Measurements from ENCODE around the gene PSMD4. TPM values are rescaled to one million over a fixed set of nuclear protein-coding genes. Genes with fewer than 3 reads are reported as not detected.

The PSMD4 gene
- total RNA-seq, 1 donor from 2014 or later: 150 TPM

DNA sequence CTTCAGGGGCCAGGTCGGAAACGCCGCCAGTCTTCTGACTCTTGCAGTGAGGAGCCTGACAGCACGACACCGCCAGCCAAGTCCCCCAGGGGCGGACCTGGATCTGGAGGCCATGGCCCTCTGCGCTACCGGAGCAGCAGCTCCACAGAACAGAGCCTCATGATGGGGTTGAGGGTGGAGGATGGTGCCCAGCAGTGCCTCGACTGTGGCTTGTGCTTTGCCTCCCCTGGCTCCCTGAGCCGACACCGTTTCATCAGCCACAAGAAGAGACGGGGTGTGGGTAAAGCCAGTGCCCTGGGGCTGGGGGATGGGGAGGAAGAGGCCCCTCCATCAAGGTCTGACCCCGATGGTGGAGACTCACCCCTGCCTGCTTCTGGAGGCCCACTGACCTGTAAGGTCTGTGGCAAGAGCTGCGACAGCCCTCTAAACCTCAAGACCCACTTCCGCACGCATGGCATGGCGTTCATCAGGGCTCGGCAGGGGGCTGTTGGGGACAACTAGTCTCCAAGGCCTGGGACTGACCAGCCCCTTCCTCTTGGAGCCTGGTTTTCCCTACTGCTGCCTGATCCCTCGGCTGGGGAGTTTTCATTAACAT, 36.3 kb downstream of the PSMD4 start:
- no peak for DNase-seq (ENCODE audit: extremely low spot score, unreplicated experiment)
- H3K4me3 Mint-ChIP-seq (ENCODE audit: unreplicated experiment): no peak overlapping the region
- H3K27me3 Mint-ChIP-seq (ENCODE audit: unreplicated experiment): no peaks in the 10 kb centered on the region
- no peak for TF ChIP-seq CTCF (IDR thresholded peaks at IDR 0.05)
- H3K27ac Mint-ChIP-seq (ENCODE audit: unreplicated experiment): no peak overlapping the region
- H3K4me1 Mint-ChIP-seq (ENCODE audit: unreplicated experiment): no peaks in the 10 kb centered on the region
- no peaks in the 10 kb centered on the region for H3K9me3 Mint-ChIP-seq (ENCODE audit: unreplicated experiment)
- H3K36me3 Mint-ChIP-seq (ENCODE audit: unreplicated experiment): peaks cover 37% of the 10 kb centered on the region

GRCh38 chr1:151292207-151293030, 37.9 kb downstream of the PSMD4 start:
- peaks cover 31% of the 10 kb centered on the region for H3K36me3 Mint-ChIP-seq (ENCODE audit: unreplicated experiment)
- DNase-seq (ENCODE audit: extremely low spot score, unreplicated experiment): no peak
- no peak for TF ChIP-seq CTCF (IDR thresholded peaks at IDR 0.05)
- no peaks in the 10 kb centered on the region for H3K9me3 Mint-ChIP-seq (ENCODE audit: unreplicated experiment)
- peak overlapping the region; percentile 14 for H3K27ac Mint-ChIP-seq (ENCODE audit: unreplicated experiment)
- no peaks in the 10 kb centered on the region for H3K4me1 Mint-ChIP-seq (ENCODE audit: unreplicated experiment)
- H3K27me3 Mint-ChIP-seq (ENCODE audit: unreplicated experiment): no peaks in the 10 kb centered on the region
- H3K4me3 Mint-ChIP-seq (ENCODE audit: unreplicated experiment): no peak overlapping the region

DNA sequence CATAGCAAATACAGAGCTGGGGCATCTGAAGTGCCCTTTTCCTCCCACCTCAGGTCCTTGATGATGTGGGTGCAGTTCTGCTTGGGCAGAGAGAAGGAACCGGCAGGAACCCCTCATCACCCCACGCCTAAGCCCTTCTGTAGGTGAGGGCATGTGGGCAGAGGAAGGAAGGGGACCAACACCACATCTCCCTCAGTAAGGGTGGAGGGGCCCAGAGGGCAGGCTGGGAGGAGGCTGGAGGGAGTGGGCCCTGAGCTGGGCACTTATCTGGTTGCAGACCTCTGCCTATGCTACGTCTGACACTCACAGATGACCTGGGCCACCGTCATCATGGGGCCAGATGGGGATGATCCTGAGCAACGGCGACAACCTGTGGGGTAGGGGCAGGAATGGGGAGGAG, 38.6 kb downstream of the PSMD4 start:
- Mint-ChIP-seq H3K4me1 (ENCODE audit: unreplicated experiment) (no peaks in the 10 kb centered on the region), H3K9me3 (ENCODE audit: unreplicated experiment) (no peaks in the 10 kb centered on the region), H3K4me3 (ENCODE audit: unreplicated experiment) (no peak overlapping the region), H3K27ac (ENCODE audit: unreplicated experiment) (no peak overlapping the region), H3K36me3 (ENCODE audit: unreplicated experiment) (peaks cover 36% of the 10 kb centered on the region), H3K27me3 (ENCODE audit: unreplicated experiment) (no peaks in the 10 kb centered on the region)
- DNase-seq (ENCODE audit: extremely low spot score, unreplicated experiment): no peak
- TF ChIP-seq CTCF (IDR thresholded peaks at IDR 0.05): no peak

DNA sequence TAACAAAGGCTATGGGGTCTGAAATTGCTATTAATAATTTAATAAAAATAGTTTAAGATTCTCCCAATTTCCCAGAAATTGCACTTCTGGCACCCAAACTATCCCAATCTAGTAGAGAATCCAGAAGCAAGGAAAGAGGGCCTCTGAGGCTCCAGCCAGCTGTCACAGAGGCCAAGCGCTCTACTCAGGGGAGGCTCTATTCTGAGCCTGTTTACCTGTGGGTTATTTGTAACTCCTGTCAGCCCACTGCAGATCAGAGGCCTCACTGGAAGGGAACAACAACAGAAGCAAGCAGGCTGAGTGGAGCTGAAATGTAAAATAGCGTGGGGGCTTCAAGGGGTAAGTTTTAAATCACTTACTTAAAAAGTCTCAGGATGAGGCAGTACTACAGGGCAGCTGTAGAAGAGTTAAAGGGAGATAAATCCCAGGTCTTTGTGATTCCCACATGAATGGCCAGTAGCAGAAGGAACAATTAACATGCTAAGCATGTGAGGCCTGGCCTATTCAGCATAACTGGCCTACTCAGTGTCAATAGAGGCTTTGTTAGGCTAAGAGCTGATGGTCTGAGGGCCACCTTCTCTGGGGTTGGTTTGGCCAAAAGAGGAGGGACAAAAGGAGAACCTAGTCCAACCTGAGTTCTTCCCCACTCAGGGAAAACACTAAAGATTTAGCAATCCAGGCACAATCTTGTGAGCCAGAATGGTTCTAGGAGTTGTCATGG, 40.4 kb downstream of the PSMD4 start:
- Mint-ChIP-seq H3K27ac (ENCODE audit: unreplicated experiment) (no peak overlapping the region), H3K27me3 (ENCODE audit: unreplicated experiment) (no peaks in the 10 kb centered on the region), H3K4me1 (ENCODE audit: unreplicated experiment) (no peaks in the 10 kb centered on the region), H3K4me3 (ENCODE audit: unreplicated experiment) (no peak overlapping the region), H3K36me3 (ENCODE audit: unreplicated experiment) (peaks cover 44% of the 10 kb centered on the region), H3K9me3 (ENCODE audit: unreplicated experiment) (no peaks in the 10 kb centered on the region)
- no peak for DNase-seq (ENCODE audit: extremely low spot score, unreplicated experiment)
- TF ChIP-seq CTCF (IDR thresholded peaks at IDR 0.05): no peak

DNA sequence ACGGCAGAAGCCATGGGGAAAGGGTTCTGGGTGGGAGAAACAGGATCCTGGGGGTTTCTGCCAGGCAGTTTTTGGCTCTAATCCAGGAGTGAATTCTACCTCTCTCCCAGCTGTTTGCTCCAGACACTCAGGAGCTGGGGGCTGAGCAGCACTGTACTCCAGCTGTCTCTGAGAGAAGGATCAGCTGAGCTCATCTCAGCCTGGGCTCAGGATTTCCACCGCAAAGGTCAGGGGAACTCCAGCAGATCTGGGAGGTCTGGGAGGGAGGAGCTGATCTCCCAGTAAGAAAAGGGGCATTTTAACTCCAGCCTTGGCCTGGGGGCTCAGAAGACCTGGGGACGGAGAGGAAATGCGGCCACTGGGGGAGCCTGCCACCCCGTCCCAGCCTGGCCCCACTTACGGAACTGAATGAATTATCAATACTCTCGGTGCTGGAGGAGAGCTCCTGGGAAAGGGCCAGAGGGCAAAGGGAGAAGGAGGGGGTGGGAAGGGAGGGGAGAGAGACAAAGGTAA, 55.3 kb downstream of the PSMD4 start:
- Mint-ChIP-seq H3K4me3 (ENCODE audit: unreplicated experiment) (peak overlapping the region; percentile 9), H3K27me3 (ENCODE audit: unreplicated experiment) (no peaks in the 10 kb centered on the region), H3K27ac (ENCODE audit: unreplicated experiment) (peak overlapping the region; percentile 87), H3K4me1 (ENCODE audit: unreplicated experiment) (peaks cover 59% of the 10 kb centered on the region), H3K36me3 (ENCODE audit: unreplicated experiment) (peaks cover 45% of the 10 kb centered on the region), H3K9me3 (ENCODE audit: unreplicated experiment) (no peaks in the 10 kb centered on the region)
- no peak for TF ChIP-seq CTCF (IDR thresholded peaks at IDR 0.05)
- no peak for DNase-seq (ENCODE audit: extremely low spot score, unreplicated experiment)

Measured in osteocyte (in vitro differentiated cells).